B cell (primary cell): ENCODE data around the gene NIPA2. TPM values are rescaled to one million over a fixed set of nuclear protein-coding genes. Genes with fewer than 3 reads are reported as not detected.

ENCODE experiments used
- ATAC-seq: fragments of 200-7000 bp; cut with Tn5 transposase; one replicate; pipeline ENCODE4 v1.10.0; 2021; ENCODE audit warnings: low read depth, mild to moderate bottlenecking, moderate number of reproducible peaks, moderate library complexity
- CTCF ChIA-PET: fragments of 350-600 bp; sonication (Branson Sonifier 250); formaldehyde crosslinking; loops from one replicate; lab custom pipeline; 2021; ENCODE audit warnings: antibody characterized with exemption, inconsistent platforms; lab: Charles Lee
- POLR2A ChIA-PET: fragments of 350-600 bp; sonication (Branson Sonifier 250); formaldehyde crosslinking; loops from one replicate; lab custom pipeline; 2021; ENCODE audit warnings: antibody characterized with exemption; lab: Charles Lee
- DNase-seq: peaks from one replicate; pipeline ENCODE4 v3.0.0; 2013
- H2AFZ ChIP-seq: 2 replicates; pipeline ENCODE4 v1.6.1; 2012; ENCODE audit warnings: mild to moderate bottlenecking, low read depth, low read length; ENCODE audit not compliant: insufficient read depth, poor library complexity, severe bottlenecking
- H3K27ac ChIP-seq, 2 donors: 1 replicate in 1 of 2; 2 replicates in 1 of 2; pipeline ENCODE4 v1.5.1; 2012 to 2013; ENCODE audit warnings: low read length in 2 of 2, mild to moderate bottlenecking in 2 of 2, moderate library complexity in 1 of 2
- H3K27me3 ChIP-seq, 4 experiments: fragments of 200-600 bp in 1 of 4; sonication (generic) in 1 of 4; replicated peaks in 1 of 4; 1 replicate in 2 of 4; 2 replicates in 2 of 4; pipeline versions ENCODE4 v1.6.1 to v1.7.0; 2013 to 2016; ENCODE audit warnings: low read length in 3 of 4, mild to moderate bottlenecking in 2 of 4, mixed read lengths in 1 of 4, moderate library complexity in 1 of 4; ENCODE audit not compliant: insufficient read depth in 4 of 4, control insufficient read depth in 3 of 4; ENCODE audit errors: control extremely low read depth in 1 of 4
- H3K36me3 ChIP-seq, 2 experiments: replicated peaks in 1 of 2; 1 replicate in 1 of 2; 2 replicates in 1 of 2; pipeline versions ENCODE4 v1.6.1 to v1.7.1; 2013; ENCODE audit warnings: low read length in 1 of 2; ENCODE audit not compliant: insufficient read depth in 2 of 2, control insufficient read depth in 1 of 2; ENCODE audit errors: control extremely low read depth in 1 of 2, extremely low read depth in 1 of 2
- H3K4me1 ChIP-seq, 2 donors: fragments of 200-600 bp in 1 of 2; sonication (generic) in 1 of 2; 1 replicate in 1 of 2; 2 replicates in 1 of 2; pipeline versions ENCODE4 v1.5.1 to v1.6.1; 2013 to 2017; ENCODE audit warnings: low read length in 2 of 2; ENCODE audit not compliant: control insufficient read depth in 2 of 2, insufficient read depth in 2 of 2
- H3K4me2 ChIP-seq: replicated peaks from 2 replicates; pipeline ENCODE3; 2012; ENCODE audit warnings: mild to moderate bottlenecking, low read depth, low read length; ENCODE audit not compliant: poor library complexity, severe bottlenecking
- H3K4me3 ChIP-seq, 5 experiments: fragments of 200-600 bp in 1 of 5; sonication (generic) in 1 of 5; 1 replicate in 3 of 5; 2 replicates in 2 of 5; pipeline versions ENCODE4 v1.5.1 to v1.7.0; 2011 to 2016; ENCODE audit warnings: low read length in 4 of 5, mild to moderate bottlenecking in 4 of 5, low read depth in 2 of 5, control low read depth in 1 of 5, moderate library complexity in 1 of 5; ENCODE audit not compliant: insufficient read depth in 1 of 5; ENCODE audit errors: control extremely low read depth in 1 of 5, extremely low read depth in 1 of 5
- H3K79me2 ChIP-seq: fragments of 200-600 bp; sonication (generic); one replicate; pipeline ENCODE4 v1.6.0; 2016; ENCODE audit warnings: low read length; ENCODE audit not compliant: control insufficient read depth, insufficient read depth
- H3K9ac ChIP-seq: fragments of 200-600 bp; sonication (generic); 2 replicates; pipeline ENCODE4 v1.6.1; 2017; ENCODE audit warnings: mild to moderate bottlenecking, low read length, moderate library complexity
- H3K9me3 ChIP-seq, 3 donors: one replicate each; pipeline versions ENCODE4 v1.6.1 to v1.7.1; 2013; ENCODE audit warnings: low read length in 2 of 3; ENCODE audit not compliant: control insufficient read depth in 2 of 3, insufficient read depth in 1 of 3; ENCODE audit errors: control extremely low read depth in 1 of 3
- H4K20me1 ChIP-seq: 2 replicates; pipeline ENCODE4 v1.6.0; 2012; ENCODE audit warnings: mild to moderate bottlenecking, low read length; ENCODE audit not compliant: insufficient read depth, control insufficient read depth, poor library complexity, severe bottlenecking
- H3K27ac Mint-ChIP-seq: one replicate; pipeline ENCODE4 v1.8.0; 2021; ENCODE audit warnings: mixed read lengths
- H3K27me3 Mint-ChIP-seq: one replicate; pipeline ENCODE4 v1.8.0; 2021; ENCODE audit warnings: mixed read lengths
- H3K4me1 Mint-ChIP-seq: one replicate; pipeline ENCODE4 v1.8.0; 2021; ENCODE audit warnings: mixed read lengths
- H3K4me3 Mint-ChIP-seq: one replicate; pipeline ENCODE4 v1.8.0; 2021; ENCODE audit warnings: mixed read lengths
- H3K9me3 Mint-ChIP-seq: one replicate; pipeline ENCODE4 v1.8.0; 2022; ENCODE audit warnings: mixed read lengths; ENCODE audit not compliant: insufficient read depth
- CTCF ChIP-seq: fragments of 200-600 bp; IDR thresholded peaks from one replicate; pipeline ENCODE4 v1.8.0; 2022; ENCODE audit warnings: antibody characterized with exemption, mild to moderate bottlenecking
- EZH2 ChIP-seq: IDR thresholded peaks from 2 replicates; pipeline ENCODE4 v1.6.1; 2012; ENCODE audit warnings: borderline replicate concordance, low read depth, mild to moderate bottlenecking, moderate library complexity, low read length; ENCODE audit not compliant: insufficient read depth, poor library complexity, severe bottlenecking
- WGBS: methylation state at CpG from one replicate; pipeline ENCODE4 v1.1.5; 2013; ENCODE audit warnings: missing lambda C conversion rate; ENCODE audit not compliant: insufficient coverage; 5-methylcytosine and 5-hydroxymethylcytosine counted together
- intact Hi-C: fragments of 100-400 bp; cut with micrococcal nuclease; formaldehyde crosslinking; loops from one replicate; pipeline ENCODE4 v1.10.0; 2022
- polyA plus RNA-seq: library from polyadenylated mRNA; depleted of rRNA; stranded (reverse); fragments of >200 nt; gene quantifications from 2 replicates; pipeline ENCODE4 v1.2.3, GENCODE V29; 2012
- total RNA-seq, 2 donors: library from RNA; stranded (reverse); fragments of 120-200 nt in 1 of 2; gene quantifications; 1 replicate in 1 of 2; 2 replicates in 1 of 2; pipeline versions ENCODE4 v1.2.3 to v1.2.4, GENCODE V29; 2013 to 2022

NIPA2 gene
- total and polyA plus RNA-seq, 2 donors (not counting 1 experiment from before 2014, with no cell fraction given), result 47.1 to 65.3 TPM

GRCh38 chr15:22880068-22880980, 41.9 kb downstream of the NIPA2 start:
- TF ChIP-seq CTCF (no peak), EZH2 (no peak)
- Histone ChIP-seq H4K20me1 (no peaks in the 10 kb centered on the region), H3K4me2 (no peak overlapping the region), H3K9ac (no peak overlapping the region), H3K27me3 (no peaks in the 10 kb centered on the region), H3K4me1 (no peaks in the 10 kb centered on the region), H3K79me2 (no peaks in the 10 kb centered on the region), H2AFZ (no peak overlapping the region), H3K27ac (no peak overlapping the region), H3K36me3 (no peaks in the 10 kb centered on the region), H3K4me3 (no peak overlapping the region), H3K9me3 (peaks cover 0 to 16% (median 3%) of the 10 kb centered on the region in 3 donors)
- H3K4me3 Mint-ChIP-seq, result no peak overlapping the region
- ChIA-PET POLR2A (no interaction called here), CTCF (no interaction called here)
- no peaks in the 10 kb centered on the region for H3K9me3 Mint-ChIP-seq
- no peak for ATAC-seq
- H3K4me1 Mint-ChIP-seq, result no peaks in the 10 kb centered on the region
- intact Hi-C loops, result no loop called here
- WGBS, result 91% methylated on average over 30 of the region's 33 CpGs
- DNase-seq, result no peak
- no peaks in the 10 kb centered on the region for H3K27me3 Mint-ChIP-seq
- no peak overlapping the region for H3K27ac Mint-ChIP-seq
